B cell (primary cell): Measurements from ENCODE around the gene RCSD1. TPM values are rescaled to one million over a fixed set of nuclear protein-coding genes. Genes with fewer than 3 reads are reported as not detected.

Source experiments
- ATAC-seq: fragments of 200-7000 bp; cut with Tn5 transposase; one replicate; pipeline ENCODE4 v1.10.0; 2021; ENCODE audit warnings: low read depth, mild to moderate bottlenecking, moderate number of reproducible peaks, moderate library complexity
- CTCF ChIA-PET: fragments of 350-600 bp; sonication (Branson Sonifier 250); formaldehyde crosslinking; loops from one replicate; lab custom pipeline; 2021; ENCODE audit warnings: antibody characterized with exemption, inconsistent platforms; lab: Charles Lee
- POLR2A ChIA-PET: fragments of 350-600 bp; sonication (Branson Sonifier 250); formaldehyde crosslinking; loops from one replicate; lab custom pipeline; 2021; ENCODE audit warnings: antibody characterized with exemption; lab: Charles Lee
- DNase-seq: peaks from one replicate; pipeline ENCODE4 v3.0.0; 2013
- H2AFZ ChIP-seq: 2 replicates; pipeline ENCODE4 v1.6.1; 2012; ENCODE audit warnings: mild to moderate bottlenecking, low read depth, low read length; ENCODE audit not compliant: insufficient read depth, poor library complexity, severe bottlenecking
- H3K27ac ChIP-seq, 2 donors: 1 replicate in 1 of 2; 2 replicates in 1 of 2; pipeline ENCODE4 v1.5.1; 2012 to 2013; ENCODE audit warnings: low read length in 2 of 2, mild to moderate bottlenecking in 2 of 2, moderate library complexity in 1 of 2
- H3K27me3 ChIP-seq, 4 experiments: fragments of 200-600 bp in 1 of 4; sonication (generic) in 1 of 4; replicated peaks in 1 of 4; 1 replicate in 2 of 4; 2 replicates in 2 of 4; pipeline versions ENCODE4 v1.6.1 to v1.7.0; 2013 to 2016; ENCODE audit warnings: low read length in 3 of 4, mild to moderate bottlenecking in 2 of 4, mixed read lengths in 1 of 4, moderate library complexity in 1 of 4; ENCODE audit not compliant: insufficient read depth in 4 of 4, control insufficient read depth in 3 of 4; ENCODE audit errors: control extremely low read depth in 1 of 4
- H3K36me3 ChIP-seq, 2 experiments: replicated peaks in 1 of 2; 1 replicate in 1 of 2; 2 replicates in 1 of 2; pipeline versions ENCODE4 v1.6.1 to v1.7.1; 2013; ENCODE audit warnings: low read length in 1 of 2; ENCODE audit not compliant: insufficient read depth in 2 of 2, control insufficient read depth in 1 of 2; ENCODE audit errors: control extremely low read depth in 1 of 2, extremely low read depth in 1 of 2
- H3K4me1 ChIP-seq, 2 donors: fragments of 200-600 bp in 1 of 2; sonication (generic) in 1 of 2; 1 replicate in 1 of 2; 2 replicates in 1 of 2; pipeline versions ENCODE4 v1.5.1 to v1.6.1; 2013 to 2017; ENCODE audit warnings: low read length in 2 of 2; ENCODE audit not compliant: control insufficient read depth in 2 of 2, insufficient read depth in 2 of 2
- H3K4me2 ChIP-seq: replicated peaks from 2 replicates; pipeline ENCODE3; 2012; ENCODE audit warnings: mild to moderate bottlenecking, low read depth, low read length; ENCODE audit not compliant: poor library complexity, severe bottlenecking
- H3K4me3 ChIP-seq, 5 experiments: fragments of 200-600 bp in 1 of 5; sonication (generic) in 1 of 5; 1 replicate in 3 of 5; 2 replicates in 2 of 5; pipeline versions ENCODE4 v1.5.1 to v1.7.0; 2011 to 2016; ENCODE audit warnings: low read length in 4 of 5, mild to moderate bottlenecking in 4 of 5, low read depth in 2 of 5, control low read depth in 1 of 5, moderate library complexity in 1 of 5; ENCODE audit not compliant: insufficient read depth in 1 of 5; ENCODE audit errors: control extremely low read depth in 1 of 5, extremely low read depth in 1 of 5
- H3K79me2 ChIP-seq: fragments of 200-600 bp; sonication (generic); one replicate; pipeline ENCODE4 v1.6.0; 2016; ENCODE audit warnings: low read length; ENCODE audit not compliant: control insufficient read depth, insufficient read depth
- H3K9ac ChIP-seq: fragments of 200-600 bp; sonication (generic); 2 replicates; pipeline ENCODE4 v1.6.1; 2017; ENCODE audit warnings: mild to moderate bottlenecking, low read length, moderate library complexity
- H3K9me3 ChIP-seq, 3 donors: one replicate each; pipeline versions ENCODE4 v1.6.1 to v1.7.1; 2013; ENCODE audit warnings: low read length in 2 of 3; ENCODE audit not compliant: control insufficient read depth in 2 of 3, insufficient read depth in 1 of 3; ENCODE audit errors: control extremely low read depth in 1 of 3
- H4K20me1 ChIP-seq: 2 replicates; pipeline ENCODE4 v1.6.0; 2012; ENCODE audit warnings: mild to moderate bottlenecking, low read length; ENCODE audit not compliant: insufficient read depth, control insufficient read depth, poor library complexity, severe bottlenecking
- H3K27ac Mint-ChIP-seq: one replicate; pipeline ENCODE4 v1.8.0; 2021; ENCODE audit warnings: mixed read lengths
- H3K27me3 Mint-ChIP-seq: one replicate; pipeline ENCODE4 v1.8.0; 2021; ENCODE audit warnings: mixed read lengths
- H3K4me1 Mint-ChIP-seq: one replicate; pipeline ENCODE4 v1.8.0; 2021; ENCODE audit warnings: mixed read lengths
- H3K4me3 Mint-ChIP-seq: one replicate; pipeline ENCODE4 v1.8.0; 2021; ENCODE audit warnings: mixed read lengths
- H3K9me3 Mint-ChIP-seq: one replicate; pipeline ENCODE4 v1.8.0; 2022; ENCODE audit warnings: mixed read lengths; ENCODE audit not compliant: insufficient read depth
- CTCF ChIP-seq: fragments of 200-600 bp; IDR thresholded peaks from one replicate; pipeline ENCODE4 v1.8.0; 2022; ENCODE audit warnings: antibody characterized with exemption, mild to moderate bottlenecking
- EZH2 ChIP-seq: IDR thresholded peaks from 2 replicates; pipeline ENCODE4 v1.6.1; 2012; ENCODE audit warnings: borderline replicate concordance, low read depth, mild to moderate bottlenecking, moderate library complexity, low read length; ENCODE audit not compliant: insufficient read depth, poor library complexity, severe bottlenecking
- WGBS: methylation state at CpG from one replicate; pipeline ENCODE4 v1.1.5; 2013; ENCODE audit warnings: missing lambda C conversion rate; ENCODE audit not compliant: insufficient coverage; 5-methylcytosine and 5-hydroxymethylcytosine counted together
- intact Hi-C: fragments of 100-400 bp; cut with micrococcal nuclease; formaldehyde crosslinking; loops from one replicate; pipeline ENCODE4 v1.10.0; 2022
- polyA plus RNA-seq: library from polyadenylated mRNA; depleted of rRNA; stranded (reverse); fragments of >200 nt; gene quantifications from 2 replicates; pipeline ENCODE4 v1.2.3, GENCODE V29; 2012
- total RNA-seq, 2 donors: library from RNA; stranded (reverse); fragments of 120-200 nt in 1 of 2; gene quantifications; 1 replicate in 1 of 2; 2 replicates in 1 of 2; pipeline versions ENCODE4 v1.2.3 to v1.2.4, GENCODE V29; 2013 to 2022

RCSD1 gene
- total and polyA plus RNA-seq, 2 donors (not counting 1 experiment from before 2014, with no cell fraction given) = 129 to 525 TPM

DNA sequence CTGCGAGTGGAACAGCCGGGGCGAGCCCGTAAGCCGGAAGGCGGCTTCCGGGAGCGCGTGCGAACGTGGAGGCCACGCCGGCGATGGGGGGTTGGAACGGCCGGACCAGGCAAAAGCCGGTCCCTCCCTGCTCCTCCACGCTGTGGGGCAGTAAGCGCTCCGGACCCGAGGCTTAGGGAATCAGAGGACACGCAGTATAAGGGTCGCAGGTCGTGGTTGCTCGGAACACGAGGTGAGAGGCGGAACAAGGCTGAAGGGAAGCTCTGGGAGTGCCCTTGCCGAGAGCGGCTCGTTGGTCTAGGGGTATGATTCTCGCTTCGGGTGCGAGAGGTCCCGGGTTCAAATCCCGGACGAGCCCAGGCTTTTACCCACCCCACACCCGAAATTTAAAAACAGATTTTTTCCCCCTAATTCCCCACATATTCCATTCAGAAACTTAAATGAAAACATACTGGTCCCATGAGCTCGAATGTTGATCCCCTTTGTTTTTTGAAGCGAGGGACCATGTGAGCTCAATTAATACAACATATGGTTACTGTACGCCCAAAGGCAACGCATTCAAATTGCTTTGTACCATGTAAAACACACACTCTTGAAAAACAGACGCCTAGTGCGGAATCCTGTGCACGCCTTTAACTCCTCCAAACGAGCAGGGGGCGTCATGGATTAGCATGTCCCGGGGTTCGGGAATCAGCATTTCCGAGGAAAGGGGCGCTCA, 84.6 kb downstream of the RCSD1 start:
- Histone ChIP-seq H3K4me2 (peak overlapping the region; percentile 97), H3K9ac (peak overlapping the region; percentile 92), H3K9me3 (peaks cover 0 to 3% (median 1%) of the 10 kb centered on the region in 3 donors), H3K79me2 (no peaks in the 10 kb centered on the region), H3K4me1 (peaks cover 36 to 40% of the 10 kb centered on the region in 2 donors), H3K27ac (peak overlapping the region; percentile 12 to 54), H2AFZ (peak overlapping the region; percentile 93), H3K36me3 (no peaks in the 10 kb centered on the region), H4K20me1 (peaks cover 3% of the 10 kb centered on the region), H3K4me3 (peak overlapping the region; percentile 80 to 94 (median 85)), H3K27me3 (no peaks in the 10 kb centered on the region)
- Mint-ChIP-seq H3K27me3 (no peaks in the 10 kb centered on the region), H3K9me3 (no peaks in the 10 kb centered on the region), H3K27ac (peak overlapping the region; percentile 98), H3K4me3 (peak overlapping the region; percentile 93), H3K4me1 (peaks cover 42% of the 10 kb centered on the region)
- ATAC-seq = peak; percentile 54
- intact Hi-C loops = loop anchor here (1.0 to 10.0 kb wide), 7 partner anchors 98 to 837 kb away; partner anchors contain the start of genes CREG1, DCAF6, MPC2 and POU2F1
- TF ChIP-seq CTCF (no peak), EZH2 (no peak)
- under 1% methylated on average over 49 of the region's 50 CpGs for WGBS
- POLR2A ChIA-PET = interaction anchor here (0.6 to 2.5 kb wide), 12 partner anchors 9 to 875 kb away, joined by 3 to 11 read pairs (median 3); partner anchors contain the start of genes POGK and RCSD1
- DNase-seq = peak; percentile 93
- CTCF ChIA-PET = interaction anchor here (0.6 to 2.9 kb wide), 20 partner anchors 8 to 494 kb away, joined by 3 to 44 read pairs (median 6); partner anchors contain the start of gene POU2F1
